Naive thymus-derived CD4-positive, alpha-beta T cell (primary cell): ENCODE data around the gene DDC. TPM values are rescaled to one million over a fixed set of nuclear protein-coding genes. Genes with fewer than 3 reads are reported as not detected.
"Not testable (repeated sequence)": the region's sequence is repeated elsewhere in the genome, so short reads cannot be mapped to it uniquely, and the experiment has no call there.

Experiments
- ATAC-seq: fragments of 150-1000 bp; cut with Tn5 transposase; 2 replicates; pipeline ENCODE4 v1.10.0; 2021; ENCODE audit warnings: mild to moderate bottlenecking, moderate library complexity
- CTCF ChIA-PET: fragments of 350-600 bp; sonication (Branson Sonifier 250); formaldehyde crosslinking; loops from one replicate; lab custom pipeline; 2021; ENCODE audit warnings: antibody characterized with exemption; lab: Charles Lee
- POLR2A ChIA-PET: fragments of 350-600 bp; sonication (Branson Sonifier 250); formaldehyde crosslinking; loops from one replicate; lab custom pipeline; 2021; ENCODE audit warnings: antibody characterized with exemption, inconsistent platforms; lab: Charles Lee
- DNase-seq, 9 donors: peaks; one replicate each; pipeline versions ENCODE4 v3.0.0 to v3.0.0-alpha.2; 2020 to 2022; ENCODE audit warnings: mixed read lengths in 1 of 9
- H3K27ac ChIP-seq: one replicate; pipeline ENCODE4 v1.7.0; 2013; ENCODE audit warnings: mild to moderate bottlenecking, low read depth, low read length, moderate library complexity
- H3K27me3 ChIP-seq, 2 donors: one replicate each; pipeline ENCODE4 v1.7.0; 2013; ENCODE audit warnings: low read length in 2 of 2, mild to moderate bottlenecking in 2 of 2, moderate library complexity in 2 of 2; ENCODE audit not compliant: control insufficient read depth in 2 of 2, insufficient read depth in 2 of 2
- H3K36me3 ChIP-seq, 3 experiments: 1 replicate in 2 of 3; 2 replicates in 1 of 3; pipeline ENCODE4 v1.7.0; 2013; ENCODE audit warnings: low read length in 3 of 3, mild to moderate bottlenecking in 3 of 3, moderate library complexity in 1 of 3; ENCODE audit not compliant: insufficient read depth in 3 of 3, control insufficient read depth in 2 of 3
- H3K4me1 ChIP-seq, 2 donors: one replicate each; pipeline ENCODE4 v1.7.0; 2013; ENCODE audit warnings: low read length in 2 of 2, mild to moderate bottlenecking in 2 of 2, moderate library complexity in 1 of 2; ENCODE audit not compliant: control insufficient read depth in 2 of 2, insufficient read depth in 2 of 2
- H3K4me3 ChIP-seq: 2 replicates; pipeline ENCODE4 v1.7.0; 2013; ENCODE audit warnings: mild to moderate bottlenecking, low read length
- H3K9me3 ChIP-seq, 3 experiments: 1 replicate in 2 of 3; 2 replicates in 1 of 3; pipeline ENCODE4 v1.7.0; 2013; ENCODE audit warnings: low read length in 3 of 3; ENCODE audit not compliant: control insufficient read depth in 2 of 3
- H3K27ac Mint-ChIP-seq, 9 donors: one replicate each; pipeline ENCODE4 v1.8.0; 2020 to 2022; ENCODE audit warnings: mixed read lengths in 9 of 9, mild to moderate bottlenecking in 8 of 9, moderate library complexity in 5 of 9, inconsistent platforms in 2 of 9
- H3K27me3 Mint-ChIP-seq, 5 donors: one replicate each; pipeline ENCODE4 v1.8.0; 2021 to 2022; ENCODE audit warnings: mixed read lengths in 5 of 5, mild to moderate bottlenecking in 1 of 5
- H3K36me3 Mint-ChIP-seq, 5 donors: one replicate each; pipeline ENCODE4 v1.8.0; 2020 to 2022; ENCODE audit warnings: mixed read lengths in 5 of 5, mild to moderate bottlenecking in 3 of 5, inconsistent platforms in 1 of 5
- H3K4me1 Mint-ChIP-seq, 7 donors: one replicate each; pipeline ENCODE4 v1.8.0; 2020 to 2022; ENCODE audit warnings: mixed read lengths in 7 of 7, mild to moderate bottlenecking in 3 of 7, inconsistent platforms in 1 of 7
- H3K4me3 Mint-ChIP-seq, 10 donors: one replicate each; pipeline ENCODE4 v1.8.0; 2020 to 2022; ENCODE audit warnings: mild to moderate bottlenecking in 10 of 10, mixed read lengths in 10 of 10, moderate library complexity in 6 of 10, inconsistent platforms in 2 of 10
- H3K9me3 Mint-ChIP-seq, 11 donors: one replicate each; pipeline ENCODE4 v1.8.0; 2020 to 2022; ENCODE audit warnings: mixed read lengths in 11 of 11, mild to moderate bottlenecking in 4 of 11, inconsistent platforms in 1 of 11, moderate library complexity in 1 of 11
- intact Hi-C, 2 donors: fragments of 100-400 bp; cut with micrococcal nuclease; formaldehyde crosslinking; loops; one replicate each; pipeline ENCODE4 v1.15.1; 2023
- polyA plus RNA-seq, 2 donors: library from polyadenylated mRNA; unstranded; fragments of 300-500 nt; fragmentation: Illumina TruSeq; gene quantifications; one replicate each; pipeline ENCODE4 v1.2.3, GENCODE V29; 2021
- total RNA-seq, 6 experiments: library from RNA in 5 of 6; stranded (reverse) in 5 of 6; gene quantifications; 1 replicate in 5 of 6; 2 replicates in 1 of 6; pipeline ENCODE4 v1.2.3 and lab custom pipeline; 2021 to 2026

Gene DDC
- total and polyA plus RNA-seq, 7 experiments from 2014 or later = not detected

- H3K27me3 ChIP-seq, H3K27ac ChIP-seq, H3K4me1 ChIP-seq, intact Hi-C loops, H3K9me3 ChIP-seq, H3K36me3 Mint-ChIP-seq, H3K4me1 Mint-ChIP-seq, DNase-seq, H3K4me3 ChIP-seq, H3K36me3 ChIP-seq, H3K4me3 Mint-ChIP-seq, H3K27ac Mint-ChIP-seq, CTCF ChIA-PET, ATAC-seq: not testable (repeated sequence)
- POLR2A ChIA-PET = interaction anchor here (0.7 kb wide), 1 partner anchor 14 kb away, joined by 3 read pairs; no protein-coding TSS in a partner anchor
- peaks cover 2 to 39% (median 12%) of the 10 kb centered on the region in 11 donors for H3K9me3 Mint-ChIP-seq
- H3K27me3 Mint-ChIP-seq = peaks cover 24 to 69% (median 51%) of the 10 kb centered on the region in 5 donors
Measured at GRCh38 chr7:50519350-50519749, 45.9 kb downstream of the DDC start.

- intact Hi-C loops = no loop called here
- CTCF ChIA-PET = no interaction called here
- Mint-ChIP-seq H3K4me3 (no peak overlapping the region), H3K4me1 (peaks cover 0 to 4% (median 0%) of the 10 kb centered on the region in 7 donors), H3K36me3 (peaks cover 0 to 5% (median 4%) of the 10 kb centered on the region in 5 donors), H3K9me3 (peaks cover 0 to 21% (median 9%) of the 10 kb centered on the region in 11 donors), H3K27me3 (peaks cover 29 to 60% (median 36%) of the 10 kb centered on the region in 5 donors), H3K27ac (no peak overlapping the region)
- Histone ChIP-seq H3K27ac (no peak overlapping the region), H3K4me3 (no peak overlapping the region), H3K36me3 (no peaks in the 10 kb centered on the region), H3K27me3 (no peaks in the 10 kb centered on the region), H3K9me3 (no peaks in the 10 kb centered on the region), H3K4me1 (no peaks in the 10 kb centered on the region)
- no peak for DNase-seq
- ATAC-seq = no peak
- POLR2A ChIA-PET = no interaction called here
Measured at GRCh38 chr7:50513166-50513871, 51.9 kb downstream of the DDC start.

- Mint-ChIP-seq H3K36me3 (peaks cover 0 to 5% (median 3%) of the 10 kb centered on the region in 5 donors), H3K27ac (no peak overlapping the region), H3K9me3 (peaks cover 0 to 18% (median 6%) of the 10 kb centered on the region in 11 donors), H3K27me3 (peaks cover 27 to 59% (median 32%) of the 10 kb centered on the region in 5 donors), H3K4me3 (no peak overlapping the region), H3K4me1 (peaks cover 0 to 4% (median 0%) of the 10 kb centered on the region in 7 donors)
- ATAC-seq (no peak), DNase-seq (no peak)
- intact Hi-C loops = no loop called here
- Histone ChIP-seq H3K27me3 (no peaks in the 10 kb centered on the region), H3K36me3 (no peaks in the 10 kb centered on the region), H3K27ac (no peak overlapping the region), H3K9me3 (no peaks in the 10 kb centered on the region), H3K4me3 (no peak overlapping the region), H3K4me1 (no peaks in the 10 kb centered on the region)
- ChIA-PET POLR2A (no interaction called here), CTCF (no interaction called here)
Measured at GRCh38 chr7:50512384-50512783, 52.8 kb downstream of the DDC start.

- CTCF ChIA-PET = no interaction called here
- POLR2A ChIA-PET = no interaction called here
- H3K36me3 ChIP-seq = no peaks in the 10 kb centered on the region
- no peak for ATAC-seq
- peaks cover 15 to 32% (median 19%) of the 10 kb centered on the region in 5 donors for H3K27me3 Mint-ChIP-seq
- H3K4me1 ChIP-seq = no peaks in the 10 kb centered on the region
- H3K36me3 Mint-ChIP-seq = no peaks in the 10 kb centered on the region
- H3K27me3 ChIP-seq = no peaks in the 10 kb centered on the region
- no peak overlapping the region for H3K27ac ChIP-seq
- H3K4me3 ChIP-seq = no peak overlapping the region
- intact Hi-C loops = no loop called here
- DNase-seq = no peak
- H3K4me3 Mint-ChIP-seq = no peak overlapping the region
- H3K9me3 ChIP-seq = no peaks in the 10 kb centered on the region
- peaks cover 0 to 3% (median 0%) of the 10 kb centered on the region in 11 donors for H3K9me3 Mint-ChIP-seq
- no peak overlapping the region for H3K27ac Mint-ChIP-seq
- peaks cover 0 to 4% (median 0%) of the 10 kb centered on the region in 7 donors for H3K4me1 Mint-ChIP-seq
Measured at GRCh38 chr7:50509459-50509858, 55.7 kb downstream of the DDC start.

GRCh38 chr7:50508471-50508943, 56.7 kb downstream of the DDC start:
- ChIA-PET CTCF (no interaction called here), POLR2A (no interaction called here)
- no peak overlapping the region for H3K4me3 ChIP-seq
- H3K4me3 Mint-ChIP-seq = no peak overlapping the region
- H3K9me3 Mint-ChIP-seq = peaks cover 0 to 3% (median 0%) of the 10 kb centered on the region in 11 donors
- DNase-seq = no peak
- peaks cover 0 to 4% (median 0%) of the 10 kb centered on the region in 7 donors for H3K4me1 Mint-ChIP-seq
- H3K4me1 ChIP-seq = no peaks in the 10 kb centered on the region
- no peaks in the 10 kb centered on the region for H3K27me3 ChIP-seq
- H3K27ac Mint-ChIP-seq = no peak overlapping the region
- peaks cover 12 to 25% (median 19%) of the 10 kb centered on the region in 5 donors for H3K27me3 Mint-ChIP-seq
- no peak for ATAC-seq
- H3K27ac ChIP-seq = no peak overlapping the region
- no peaks in the 10 kb centered on the region for H3K36me3 ChIP-seq
- no peaks in the 10 kb centered on the region for H3K9me3 ChIP-seq
- intact Hi-C loops = no loop called here
- no peaks in the 10 kb centered on the region for H3K36me3 Mint-ChIP-seq

- POLR2A ChIA-PET = no interaction called here
- no peak overlapping the region for H3K27ac Mint-ChIP-seq
- CTCF ChIA-PET = no interaction called here
Measured at GRCh38 chr7:50507898-50508470, 57.2 kb downstream of the DDC start.

More at GRCh38 chr7:50507898-50508470, 57.2 kb downstream of the DDC start:
- DNase-seq = no peak
- H3K27me3 ChIP-seq = no peaks in the 10 kb centered on the region
- no peak for ATAC-seq
- no peak overlapping the region for H3K27ac ChIP-seq
- H3K4me1 ChIP-seq = no peaks in the 10 kb centered on the region
- Mint-ChIP-seq H3K4me3 (no peak overlapping the region), H3K4me1 (peaks cover 0 to 4% (median 0%) of the 10 kb centered on the region in 7 donors), H3K36me3 (no peaks in the 10 kb centered on the region), H3K27me3 (peaks cover 10 to 21% (median 16%) of the 10 kb centered on the region in 5 donors), H3K9me3 (peaks cover 0 to 1% (median 0%) of the 10 kb centered on the region in 11 donors)
- H3K36me3 ChIP-seq = no peaks in the 10 kb centered on the region
- H3K9me3 ChIP-seq = no peaks in the 10 kb centered on the region
- intact Hi-C loops = no loop called here
- no peak overlapping the region for H3K4me3 ChIP-seq
